BE2C (cell line): ENCODE results near the gene TUBA8.

Experiments
- DNase-seq: peaks from one replicate; pipeline ENCODE4 v3.0.0-alpha.2; 2020
- H3K27me3 ChIP-seq: fragments of 250-450 bp; sonication (Bioruptor Pico); 2 replicates; pipeline ENCODE4 v1.5.1; 2020; ENCODE audit warnings: mild to moderate bottlenecking
- H3K36me3 ChIP-seq: fragments of 250-450 bp; sonication (Bioruptor Pico); 2 replicates; pipeline ENCODE4 v1.5.1; 2020; ENCODE audit warnings: mild to moderate bottlenecking
- H3K4me1 ChIP-seq: fragments of 250-450 bp; sonication (Bioruptor Pico); 2 replicates; pipeline ENCODE4 v1.5.1; 2020
- H3K4me3 ChIP-seq: 2 replicates; pipeline ENCODE4 v1.5.1; 2011; ENCODE audit warnings: low read depth, low read length
- H3K9me3 ChIP-seq: fragments of 250-450 bp; sonication (Bioruptor Pico); 2 replicates; pipeline ENCODE4 v1.5.1; 2020
- TF ChIP-seq, protein P1 (sequence below): IDR thresholded peaks from 2 replicates; pipeline ENCODE4 v1.5.1; 2012; ENCODE audit warnings: mild to moderate bottlenecking, low read depth, low read length

The TUBA8 gene

DNA sequence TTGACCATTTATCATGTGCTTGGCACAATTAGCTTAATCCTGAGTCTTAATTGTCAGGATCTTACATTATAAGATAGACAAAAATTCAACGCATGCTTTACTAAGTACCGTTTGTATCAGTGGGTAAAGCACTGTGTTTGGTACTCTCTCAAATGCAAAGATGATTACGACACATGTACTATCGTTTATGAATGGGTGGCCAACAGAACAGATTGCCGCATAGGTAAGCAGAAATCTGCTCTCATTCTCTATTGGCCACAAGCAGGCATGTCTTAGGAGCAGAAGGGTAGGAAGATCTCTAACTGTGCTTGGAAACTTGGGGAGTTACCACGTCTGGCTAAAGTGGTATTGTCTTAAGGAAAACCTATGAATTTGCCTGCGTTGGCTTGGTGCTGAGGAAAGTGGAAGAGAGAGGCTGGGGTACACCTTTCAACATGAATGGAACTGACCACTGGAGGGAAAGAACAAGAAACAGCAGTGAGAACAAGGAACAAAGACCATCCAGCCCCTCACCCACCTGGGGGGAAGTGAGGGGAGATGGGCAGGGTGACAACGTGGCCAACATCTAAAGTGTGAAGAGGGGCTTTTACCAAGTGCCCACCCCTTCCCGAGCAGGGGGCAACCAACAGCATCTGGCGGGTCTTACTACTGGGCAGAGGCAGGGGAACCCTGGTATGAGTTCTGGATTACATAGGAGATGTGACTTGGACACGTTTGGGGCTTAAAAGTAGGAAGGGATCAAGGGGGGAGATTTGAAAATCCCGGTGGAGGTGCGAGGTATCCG is 1.0 kb upstream of the TUBA8 start:
- Histone ChIP-seq H3K36me3 (no peaks in the 10 kb centered on the region), H3K4me1 (0 out of 2 replicates have a peak, but pooled peaks cover 1% of the 10 kb centered on the region), H3K9me3 (no peaks in the 10 kb centered on the region), H3K4me3 (no peak overlapping the region), H3K27me3 (peaks cover 28% of the 10 kb centered on the region)
- TF ChIP-seq, protein P1, sequence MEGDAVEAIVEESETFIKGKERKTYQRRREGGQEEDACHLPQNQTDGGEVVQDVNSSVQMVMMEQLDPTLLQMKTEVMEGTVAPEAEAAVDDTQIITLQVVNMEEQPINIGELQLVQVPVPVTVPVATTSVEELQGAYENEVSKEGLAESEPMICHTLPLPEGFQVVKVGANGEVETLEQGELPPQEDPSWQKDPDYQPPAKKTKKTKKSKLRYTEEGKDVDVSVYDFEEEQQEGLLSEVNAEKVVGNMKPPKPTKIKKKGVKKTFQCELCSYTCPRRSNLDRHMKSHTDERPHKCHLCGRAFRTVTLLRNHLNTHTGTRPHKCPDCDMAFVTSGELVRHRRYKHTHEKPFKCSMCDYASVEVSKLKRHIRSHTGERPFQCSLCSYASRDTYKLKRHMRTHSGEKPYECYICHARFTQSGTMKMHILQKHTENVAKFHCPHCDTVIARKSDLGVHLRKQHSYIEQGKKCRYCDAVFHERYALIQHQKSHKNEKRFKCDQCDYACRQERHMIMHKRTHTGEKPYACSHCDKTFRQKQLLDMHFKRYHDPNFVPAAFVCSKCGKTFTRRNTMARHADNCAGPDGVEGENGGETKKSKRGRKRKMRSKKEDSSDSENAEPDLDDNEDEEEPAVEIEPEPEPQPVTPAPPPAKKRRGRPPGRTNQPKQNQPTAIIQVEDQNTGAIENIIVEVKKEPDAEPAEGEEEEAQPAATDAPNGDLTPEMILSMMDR: no peak
- no peak for DNase-seq

DNA sequence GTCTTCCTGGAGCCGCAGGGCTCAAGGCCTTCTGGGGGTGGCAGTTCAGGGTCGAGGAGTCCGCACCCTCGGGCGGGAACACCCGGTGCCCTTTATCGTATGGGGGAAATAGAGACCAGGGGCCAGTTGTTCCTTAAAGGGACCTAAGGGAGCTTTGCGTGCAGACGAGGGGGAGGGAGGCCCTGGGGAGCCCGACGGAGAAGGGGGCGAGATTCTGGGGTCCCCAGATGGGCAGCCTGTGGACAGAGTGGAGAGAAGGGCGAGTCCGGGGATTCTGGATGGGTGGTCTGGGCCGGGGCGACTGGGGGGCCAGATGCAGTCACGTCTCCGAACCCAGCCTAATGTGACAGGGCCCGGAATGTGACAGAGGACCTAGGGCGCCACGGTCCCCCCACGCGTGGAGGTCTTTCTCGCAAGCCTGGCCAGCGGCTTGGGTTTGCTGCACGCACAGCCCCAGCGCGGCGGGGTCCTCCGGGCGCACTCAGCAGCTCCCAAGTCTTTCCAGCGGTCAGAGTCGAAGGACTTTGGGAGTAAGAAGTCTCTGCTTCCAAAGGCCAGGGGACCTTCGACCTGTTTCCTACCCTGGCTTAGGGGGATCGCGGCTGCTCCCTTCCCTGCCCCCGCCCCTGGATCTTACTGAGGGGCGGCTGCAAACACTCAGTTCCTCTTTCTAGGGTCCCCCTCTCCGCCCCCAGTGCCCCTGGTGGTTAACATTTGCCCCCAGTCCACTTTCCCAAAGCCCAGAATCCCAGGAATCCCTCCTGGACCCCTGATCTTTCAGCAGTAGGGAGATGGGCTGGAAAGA is 547 bp downstream of the TUBA8 start:
- H3K27me3 ChIP-seq: peaks cover 28% of the 10 kb centered on the region
- DNase-seq: no peak
- TF ChIP-seq, protein P1: no peak
- no peaks in the 10 kb centered on the region for H3K36me3 ChIP-seq
- no peaks in the 10 kb centered on the region for H3K9me3 ChIP-seq
- H3K4me1 ChIP-seq: no peaks in the 10 kb centered on the region
- H3K4me3 ChIP-seq: peak overlapping the region; percentile 20

DNA sequence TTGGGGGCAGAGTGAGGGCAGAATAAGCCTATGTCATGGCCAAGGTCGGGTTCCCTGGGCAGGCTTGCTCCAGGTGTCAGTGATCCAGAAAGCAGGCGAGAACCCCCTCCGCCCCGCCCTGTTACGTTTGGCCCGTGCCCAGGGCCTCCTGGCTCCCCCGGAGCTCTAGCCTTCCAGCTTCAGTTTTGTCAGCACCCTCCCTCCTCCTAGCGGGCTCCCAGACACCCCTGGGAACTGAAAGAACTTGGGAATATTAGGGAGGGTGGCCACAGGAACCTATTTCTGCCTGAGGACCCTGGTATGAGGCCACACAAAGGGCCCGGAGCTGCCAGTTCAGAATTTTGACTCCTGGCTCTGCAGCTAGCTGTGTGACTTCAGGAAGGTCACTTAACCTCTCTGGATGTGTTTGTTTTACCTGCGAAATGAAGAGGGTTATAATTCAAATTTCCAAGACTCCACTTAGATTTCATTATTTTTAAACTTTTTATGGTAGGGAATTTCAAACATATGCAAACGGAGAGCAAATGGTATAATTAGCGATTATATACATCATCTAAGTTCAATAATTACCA is 1.2 kb downstream of the TUBA8 start:
- no peaks in the 10 kb centered on the region for H3K36me3 ChIP-seq
- TF ChIP-seq, protein P1: no peak
- no peak for DNase-seq
- peaks cover 28% of the 10 kb centered on the region for H3K27me3 ChIP-seq
- H3K4me1 ChIP-seq: no peaks in the 10 kb centered on the region
- no peaks in the 10 kb centered on the region for H3K9me3 ChIP-seq
- H3K4me3 ChIP-seq: no peak overlapping the region

DNA sequence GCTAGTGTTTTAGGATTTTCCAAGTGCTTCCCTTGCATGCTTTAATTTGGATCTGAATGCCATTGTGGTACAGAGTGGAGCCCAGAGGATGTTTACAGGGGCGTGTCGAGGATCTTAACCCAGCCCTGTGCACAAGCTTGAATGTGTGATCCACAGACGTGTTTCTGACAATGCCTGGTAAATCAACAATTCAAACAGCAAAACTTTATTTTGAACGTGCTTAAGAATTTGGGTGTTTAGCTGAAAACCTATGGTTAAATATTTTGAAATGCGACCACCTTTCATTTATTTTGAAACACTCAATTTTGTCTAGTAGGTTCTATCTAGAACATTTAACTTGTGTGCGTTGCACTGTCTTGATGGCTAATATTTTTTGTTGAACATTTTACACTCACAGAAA is 1.8 kb downstream of the TUBA8 start:
- Histone ChIP-seq H3K36me3 (no peaks in the 10 kb centered on the region), H3K4me1 (no peaks in the 10 kb centered on the region), H3K9me3 (no peaks in the 10 kb centered on the region), H3K4me3 (no peak overlapping the region), H3K27me3 (peaks cover 28% of the 10 kb centered on the region)
- TF ChIP-seq, protein P1: no peak
- DNase-seq: no peak

DNA sequence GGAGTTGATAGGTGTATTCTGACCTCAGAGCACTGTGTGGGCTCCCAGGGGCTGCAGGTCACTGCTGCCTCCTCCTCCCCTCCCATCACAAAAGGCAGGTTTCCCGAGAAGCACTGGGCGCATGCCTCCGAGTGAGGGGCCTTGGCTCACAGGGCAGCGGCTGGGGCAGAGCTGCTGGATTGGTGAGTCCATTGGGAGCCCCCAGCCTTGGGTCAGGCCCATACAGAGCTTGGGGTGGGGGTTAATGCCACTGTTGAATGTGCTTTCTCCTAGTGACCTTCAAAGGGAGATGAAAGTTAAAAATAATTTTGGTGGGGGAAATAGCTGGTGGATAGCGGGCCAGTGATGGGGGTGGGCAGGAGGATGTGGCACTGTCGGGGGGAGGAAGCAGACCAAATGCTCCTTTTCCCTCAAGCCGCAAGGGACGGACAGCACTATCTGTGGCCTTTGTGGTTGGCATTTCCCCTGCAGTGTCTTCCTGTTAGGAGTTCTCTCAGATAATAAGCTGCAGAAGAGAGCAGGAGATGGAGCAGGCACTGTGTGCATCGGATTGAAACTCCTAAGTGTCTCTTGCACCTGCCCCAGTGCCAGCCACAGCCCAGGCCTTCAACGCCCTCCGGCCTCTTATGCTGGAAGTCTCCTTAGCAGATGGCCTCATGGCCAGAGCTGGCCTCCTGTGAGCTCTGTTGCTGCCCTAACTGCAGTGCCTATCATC is 3.2 kb downstream of the TUBA8 start:
- Histone ChIP-seq H3K36me3 (no peaks in the 10 kb centered on the region), H3K9me3 (no peaks in the 10 kb centered on the region), H3K4me3 (no peak overlapping the region), H3K4me1 (no peaks in the 10 kb centered on the region), H3K27me3 (peaks cover 28% of the 10 kb centered on the region)
- TF ChIP-seq, protein P1: no peak
- DNase-seq: no peak
